ENCODE results near the gene BOD1L2. TPM values are rescaled to one million over a fixed set of nuclear protein-coding genes. Genes with fewer than 3 reads are reported as not detected.

The BOD1L2 gene
- total and polyA plus RNA-seq, 8 donors: not detected

DNA sequence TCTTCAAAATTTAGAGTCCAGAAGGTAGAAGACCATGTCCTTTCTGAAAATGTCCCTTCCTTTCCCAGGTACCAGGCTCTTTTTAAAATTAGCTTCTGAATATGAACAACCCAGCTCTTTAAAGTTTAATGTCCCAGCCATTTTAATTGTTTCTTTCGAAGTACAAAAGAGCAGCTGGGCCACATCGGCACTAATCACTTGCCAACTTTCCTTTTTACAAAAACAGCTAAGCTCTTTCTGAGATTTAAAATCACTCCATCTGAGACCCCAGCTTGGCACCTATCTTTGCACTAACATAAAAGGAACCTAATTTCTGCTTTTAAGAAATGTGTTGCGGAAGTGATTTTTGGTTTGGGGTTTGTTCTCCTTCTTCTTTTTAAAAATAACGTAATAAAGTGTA is 2.6 kb downstream of the BOD1L2 start:
- no peaks in the 10 kb centered on the region for H3K36me3 ChIP-seq
- H3K4me1 ChIP-seq: no peaks in the 10 kb centered on the region
- H3K27me3 ChIP-seq: peaks cover 0 to 37% of the 10 kb centered on the region in 2 donors
- H3K4me3 ChIP-seq: no peak overlapping the region
- ATAC-seq: no peak
- H3K27ac ChIP-seq: no peak overlapping the region
- intact Hi-C loops (cut with DNase I): no loop called here
- no peak for TF ChIP-seq CTCF (IDR thresholded peaks at IDR 0.05)
- DNase-seq: peak in 1 of 4 donors; percentile 10
- H3K9me3 ChIP-seq: no peaks in the 10 kb centered on the region

GRCh38 chr18:57150081-57150480 is 3.2 kb downstream of the BOD1L2 start:
- ATAC-seq: no peak
- intact Hi-C loops (cut with DNase I): no loop called here
- TF ChIP-seq CTCF (IDR thresholded peaks at IDR 0.05): no peak

DNA sequence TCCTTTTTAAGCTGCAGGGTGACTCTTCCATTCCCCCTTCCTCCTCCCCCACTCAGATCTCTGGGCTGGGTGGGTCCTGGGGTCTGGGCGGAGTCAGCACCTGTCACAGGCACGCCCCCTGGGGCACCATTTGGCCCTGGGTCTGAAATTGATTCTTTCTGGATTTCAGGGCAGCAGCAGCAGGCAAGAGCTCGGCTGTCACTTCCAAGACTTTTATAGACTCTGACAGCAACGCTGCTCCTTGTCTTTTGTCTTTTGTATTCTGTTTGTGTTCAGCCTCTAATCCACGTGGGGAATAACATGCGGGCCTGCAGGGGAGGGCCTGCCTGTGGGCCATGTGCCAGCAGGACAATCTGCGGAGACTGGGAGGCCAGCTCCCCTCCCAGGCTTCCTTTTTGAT is 3.9 kb downstream of the BOD1L2 start:
- H3K4me1 ChIP-seq: no peaks in the 10 kb centered on the region
- no peaks in the 10 kb centered on the region for H3K9me3 ChIP-seq
- no peak for TF ChIP-seq CTCF (IDR thresholded peaks at IDR 0.05)
- ATAC-seq (no peak), DNase-seq (peak in 1 of 4 donors; percentile 32)
- H3K4me3 ChIP-seq: no peak overlapping the region
- intact Hi-C loops (cut with DNase I): no loop called here
- H3K27ac ChIP-seq: no peak overlapping the region
- no peaks in the 10 kb centered on the region for H3K36me3 ChIP-seq
- peaks cover 0 to 37% of the 10 kb centered on the region in 2 donors for H3K27me3 ChIP-seq

More at GRCh38 chr18:57150081-57150480, 3.2 kb downstream of the BOD1L2 start:
- Histone ChIP-seq H3K27ac (no peak overlapping the region), H3K9me3 (no peaks in the 10 kb centered on the region), H3K27me3 (peaks cover 0 to 37% of the 10 kb centered on the region in 2 donors), H3K4me1 (no peaks in the 10 kb centered on the region), H3K4me3 (no peak overlapping the region), H3K36me3 (no peaks in the 10 kb centered on the region)
- DNase-seq: no peak

- intact Hi-C loops (cut with DNase I): no loop called here
- DNase-seq: peak in 2 of 4 donors; percentile 9 to 16
These were observed 7.4 kb downstream of the BOD1L2 start for GRCh38 chr18:57154191-57154830.

GRCh38 chr18:57164401-57164800 is 17.5 kb downstream of the BOD1L2 start:
- no peak for TF ChIP-seq CTCF (IDR thresholded peaks at IDR 0.05)
- no peak overlapping the region for H3K27ac ChIP-seq
- H3K9me3 ChIP-seq: no peaks in the 10 kb centered on the region
- intact Hi-C loops (cut with DNase I): no loop called here
- H3K36me3 ChIP-seq: no peaks in the 10 kb centered on the region
- H3K4me1 ChIP-seq: no peaks in the 10 kb centered on the region
- DNase-seq: no peak
- no peak overlapping the region for H3K4me3 ChIP-seq
- ATAC-seq: no peak
- H3K27me3 ChIP-seq: no peaks in the 10 kb centered on the region

More at GRCh38 chr18:57154191-57154830, 7.4 kb downstream of the BOD1L2 start:
- Histone ChIP-seq H3K27me3 (peaks cover 0 to 26% of the 10 kb centered on the region in 2 donors), H3K4me1 (no peaks in the 10 kb centered on the region), H3K27ac (no peak overlapping the region), H3K36me3 (no peaks in the 10 kb centered on the region), H3K9me3 (no peaks in the 10 kb centered on the region), H3K4me3 (no peak overlapping the region)
- no peak for ATAC-seq
- no peak for TF ChIP-seq CTCF (IDR thresholded peaks at IDR 0.05)

Data from left lung (tissue), 10 donors.